GM23248 (cell line): Measurements from ENCODE around the gene PHACTR3. TPM values are rescaled to one million over a fixed set of nuclear protein-coding genes. Genes with fewer than 3 reads are reported as not detected.

Source experiments
- DNase-seq: peaks from one replicate; pipeline ENCODE4 v3.0.0-alpha.2; 2015
- H2AFZ ChIP-seq: fragments of 200-600 bp; sonication (generic); 2 replicates; pipeline ENCODE4 v1.6.1; 2016; ENCODE audit warnings: antibody characterized with exemption
- H3F3A ChIP-seq: fragments of 200-600 bp; sonication (generic); 2 replicates; pipeline ENCODE4 v1.6.1; 2016; ENCODE audit warnings: mild to moderate bottlenecking, antibody characterized with exemption, mixed run types; ENCODE audit not compliant: insufficient read depth
- H3K27ac ChIP-seq: fragments of 200-600 bp; sonication (generic); 2 replicates; pipeline ENCODE4 v1.5.1; 2016; ENCODE audit warnings: mild to moderate bottlenecking
- H3K27me3 ChIP-seq: fragments of 200-600 bp; sonication (generic); replicated peaks from 2 replicates; pipeline ENCODE4 v1.6.1; 2016; ENCODE audit warnings: mild to moderate bottlenecking; ENCODE audit not compliant: insufficient read depth
- H3K36me3 ChIP-seq: fragments of 200-600 bp; sonication (generic); 2 replicates; pipeline ENCODE4 v1.6.1; 2016; ENCODE audit warnings: low read depth, mild to moderate bottlenecking
- H3K4me1 ChIP-seq: fragments of 200-600 bp; sonication (generic); 2 replicates; pipeline ENCODE4 v1.6.1; 2016; ENCODE audit warnings: mild to moderate bottlenecking; ENCODE audit not compliant: insufficient read depth
- H3K4me2 ChIP-seq: fragments of 200-600 bp; sonication (generic); one replicate; pipeline ENCODE4 v1.6.1; 2016; ENCODE audit warnings: mild to moderate bottlenecking; ENCODE audit not compliant: unreplicated experiment
- H3K4me3 ChIP-seq: fragments of 200-600 bp; sonication (generic); 2 replicates; pipeline ENCODE4 v1.5.1; 2016; ENCODE audit warnings: mild to moderate bottlenecking
- H3K79me2 ChIP-seq: fragments of 200-600 bp; sonication (generic); 2 replicates; pipeline ENCODE4 v1.6.1; 2016; ENCODE audit warnings: mild to moderate bottlenecking; ENCODE audit not compliant: insufficient read depth
- H3K9ac ChIP-seq: fragments of 200-600 bp; sonication (generic); 2 replicates; pipeline ENCODE4 v1.6.1; 2016; ENCODE audit warnings: mild to moderate bottlenecking
- H3K9me2 ChIP-seq: fragments of 200-600 bp; sonication (generic); 2 replicates; pipeline ENCODE4 v1.6.1; 2016; ENCODE audit warnings: mixed run types, mild to moderate bottlenecking, moderate library complexity; ENCODE audit not compliant: insufficient read depth
- H3K9me3 ChIP-seq: fragments of 200-600 bp; sonication (generic); one replicate; pipeline ENCODE4 v1.6.1; 2017; ENCODE audit warnings: low read depth
- H4K20me1 ChIP-seq: fragments of 200-600 bp; sonication (generic); 2 replicates; pipeline ENCODE4 v1.6.0; 2016; ENCODE audit not compliant: insufficient read depth
- EZH2 ChIP-seq: fragments of 200-600 bp; sonication (generic); IDR thresholded peaks from 2 replicates; pipeline ENCODE4 v1.6.1; 2018; ENCODE audit warnings: antibody characterized with exemption, mild to moderate bottlenecking; ENCODE audit not compliant: insufficient read depth, poor library complexity, severe bottlenecking
- EZH2phosphoT487 ChIP-seq: fragments of 200-600 bp; sonication (generic); IDR thresholded peaks from 2 replicates; pipeline ENCODE4 v1.6.1; 2018; ENCODE audit warnings: antibody characterized with exemption, moderate library complexity, mild to moderate bottlenecking, low read depth; ENCODE audit not compliant: insufficient read depth
- WGBS, 2 experiments: methylation state at CpG; one replicate each; pipeline ENCODE4 v1.1.6; 2015 to 2017; ENCODE audit warnings: low lambda C conversion rate in 2 of 2, low coverage in 1 of 2; ENCODE audit errors: missing lambda C conversion rate in 2 of 2; 5-methylcytosine and 5-hydroxymethylcytosine counted together
- in situ Hi-C: fragments of 300-500 bp; cut with MboI; formaldehyde crosslinking; loops from 2 replicates; pipeline ENCODE4 v1.15.0; 2020
- polyA plus RNA-seq: library from polyadenylated mRNA; unstranded; fragments of >200 nt; fragmentation: Nextera tagmentation; extraction: Ambion mirVana; gene quantifications from 2 replicates; pipeline ENCODE4 v1.2.1, GENCODE V29; 2016
- total RNA-seq: library from RNA; depleted of rRNA; stranded (reverse); fragments of >200 nt; shearing (Covaris generic); gene quantifications from 2 replicates; pipeline ENCODE4 v1.2.3, GENCODE V29; 2014

PHACTR3 gene
- total and polyA plus RNA-seq, 2 experiments from 2014 or later, result not detected

- TF ChIP-seq EZH2phosphoT487 (no peak), EZH2 (no peak)
- H3K9me2 ChIP-seq, result no peaks in the 10 kb centered on the region
- H3K27ac ChIP-seq, result no peak overlapping the region
- no peaks in the 10 kb centered on the region for H3K79me2 ChIP-seq
- H3K4me2 ChIP-seq, result no peak overlapping the region
- WGBS, 2 experiments, result 21 to 41% methylated on average over 8 of the region's 8 CpGs
- no peaks in the 10 kb centered on the region for H3K4me1 ChIP-seq
- no peaks in the 10 kb centered on the region for H3K9me3 ChIP-seq
- H3K9ac ChIP-seq, result no peak overlapping the region
- in situ Hi-C loops, result no loop called here
- H4K20me1 ChIP-seq, result no peaks in the 10 kb centered on the region
- no peak overlapping the region for H3K4me3 ChIP-seq
- no peaks in the 10 kb centered on the region; the same call in 1 of the 2 replicates for H3K27me3 ChIP-seq
- DNase-seq, result no peak
- no peaks in the 10 kb centered on the region for H3F3A ChIP-seq
- H3K36me3 ChIP-seq, result no peaks in the 10 kb centered on the region
- no peak overlapping the region for H2AFZ ChIP-seq
Observed at GRCh38 chr20:59665656-59666555, 61.6 kb downstream of the PHACTR3 start.

- 41 to 46% methylated on average over 7 of the region's 7 CpGs for WGBS, 2 experiments
- no peaks in the 10 kb centered on the region for H3K4me1 ChIP-seq
- TF ChIP-seq EZH2phosphoT487, result no peak
- no peak for TF ChIP-seq EZH2
- H3K9me3 ChIP-seq, result no peaks in the 10 kb centered on the region
- in situ Hi-C loops, result no loop called here
- H2AFZ ChIP-seq, result no peak overlapping the region
- no peak overlapping the region for H3K4me3 ChIP-seq
- H3K36me3 ChIP-seq, result no peaks in the 10 kb centered on the region
- H3K27ac ChIP-seq, result no peak overlapping the region
- H3K79me2 ChIP-seq, result no peaks in the 10 kb centered on the region
- no peak overlapping the region for H3K4me2 ChIP-seq
- DNase-seq, result no peak
- H3F3A ChIP-seq, result no peaks in the 10 kb centered on the region
- no peaks in the 10 kb centered on the region; the same call in 1 of the 2 replicates for H3K27me3 ChIP-seq
- no peak overlapping the region for H3K9ac ChIP-seq
- no peaks in the 10 kb centered on the region for H3K9me2 ChIP-seq
- H4K20me1 ChIP-seq, result no peaks in the 10 kb centered on the region
Observed at GRCh38 chr20:59666586-59666985, 62.2 kb downstream of the PHACTR3 start.

GRCh38 chr20:59667131-59667530 lies 62.8 kb downstream of the PHACTR3 start:
- H3K4me1 ChIP-seq, result no peaks in the 10 kb centered on the region
- TF ChIP-seq EZH2phosphoT487 (no peak), EZH2 (no peak)
- no peaks in the 10 kb centered on the region for H3K9me2 ChIP-seq
- H3F3A ChIP-seq, result no peaks in the 10 kb centered on the region
- in situ Hi-C loops, result no loop called here
- H4K20me1 ChIP-seq, result no peaks in the 10 kb centered on the region
- no peak for DNase-seq
- H3K4me2 ChIP-seq, result no peak overlapping the region
- H3K9me3 ChIP-seq, result no peaks in the 10 kb centered on the region
- H3K9ac ChIP-seq, result no peak overlapping the region
- H3K4me3 ChIP-seq, result no peak overlapping the region
- H2AFZ ChIP-seq, result no peak overlapping the region
- WGBS, 2 experiments, result 30 to 31% methylated on average over 3 of the region's 3 CpGs
- H3K36me3 ChIP-seq, result no peaks in the 10 kb centered on the region
- no peaks in the 10 kb centered on the region for H3K79me2 ChIP-seq
- H3K27ac ChIP-seq, result no peak overlapping the region
- H3K27me3 ChIP-seq, result no peaks in the 10 kb centered on the region; the same call in 1 of the 2 replicates

GRCh38 chr20:59667981-59668515 lies 63.7 kb downstream of the PHACTR3 start:
- no peaks in the 10 kb centered on the region for H3K9me2 ChIP-seq
- no peaks in the 10 kb centered on the region for H3K4me1 ChIP-seq
- TF ChIP-seq EZH2phosphoT487 (no peak), EZH2 (no peak)
- no peak overlapping the region for H3K4me2 ChIP-seq
- no peaks in the 10 kb centered on the region for H4K20me1 ChIP-seq
- in situ Hi-C loops, result no loop called here
- no peak overlapping the region for H3K27ac ChIP-seq
- WGBS, 2 experiments, result 48 to 51% methylated on average over 15 to 16 of the region's 16 CpGs
- no peaks in the 10 kb centered on the region for H3F3A ChIP-seq
- no peaks in the 10 kb centered on the region; the same call in 1 of the 2 replicates for H3K27me3 ChIP-seq
- H3K9ac ChIP-seq, result no peak overlapping the region
- H3K36me3 ChIP-seq, result no peaks in the 10 kb centered on the region
- no peak overlapping the region for H3K4me3 ChIP-seq
- no peak overlapping the region for H2AFZ ChIP-seq
- no peaks in the 10 kb centered on the region for H3K9me3 ChIP-seq
- H3K79me2 ChIP-seq, result no peaks in the 10 kb centered on the region
- no peak for DNase-seq
